GM23248 (cell line): ENCODE data around the gene SLC25A11. TPM values are rescaled to one million over a fixed set of nuclear protein-coding genes. Genes with fewer than 3 reads are reported as not detected.

ENCODE experiments used
- DNase-seq: peaks from one replicate; pipeline ENCODE4 v3.0.0-alpha.2; 2015
- H2AFZ ChIP-seq: fragments of 200-600 bp; sonication (generic); 2 replicates; pipeline ENCODE4 v1.6.1; 2016; ENCODE audit warnings: antibody characterized with exemption
- H3F3A ChIP-seq: fragments of 200-600 bp; sonication (generic); 2 replicates; pipeline ENCODE4 v1.6.1; 2016; ENCODE audit warnings: mild to moderate bottlenecking, antibody characterized with exemption, mixed run types; ENCODE audit not compliant: insufficient read depth
- H3K27ac ChIP-seq: fragments of 200-600 bp; sonication (generic); 2 replicates; pipeline ENCODE4 v1.5.1; 2016; ENCODE audit warnings: mild to moderate bottlenecking
- H3K27me3 ChIP-seq: fragments of 200-600 bp; sonication (generic); replicated peaks from 2 replicates; pipeline ENCODE4 v1.6.1; 2016; ENCODE audit warnings: mild to moderate bottlenecking; ENCODE audit not compliant: insufficient read depth
- H3K36me3 ChIP-seq: fragments of 200-600 bp; sonication (generic); 2 replicates; pipeline ENCODE4 v1.6.1; 2016; ENCODE audit warnings: low read depth, mild to moderate bottlenecking
- H3K4me1 ChIP-seq: fragments of 200-600 bp; sonication (generic); 2 replicates; pipeline ENCODE4 v1.6.1; 2016; ENCODE audit warnings: mild to moderate bottlenecking; ENCODE audit not compliant: insufficient read depth
- H3K4me2 ChIP-seq: fragments of 200-600 bp; sonication (generic); one replicate; pipeline ENCODE4 v1.6.1; 2016; ENCODE audit warnings: mild to moderate bottlenecking; ENCODE audit not compliant: unreplicated experiment
- H3K4me3 ChIP-seq: fragments of 200-600 bp; sonication (generic); 2 replicates; pipeline ENCODE4 v1.5.1; 2016; ENCODE audit warnings: mild to moderate bottlenecking
- H3K79me2 ChIP-seq: fragments of 200-600 bp; sonication (generic); 2 replicates; pipeline ENCODE4 v1.6.1; 2016; ENCODE audit warnings: mild to moderate bottlenecking; ENCODE audit not compliant: insufficient read depth
- H3K9ac ChIP-seq: fragments of 200-600 bp; sonication (generic); 2 replicates; pipeline ENCODE4 v1.6.1; 2016; ENCODE audit warnings: mild to moderate bottlenecking
- H3K9me2 ChIP-seq: fragments of 200-600 bp; sonication (generic); 2 replicates; pipeline ENCODE4 v1.6.1; 2016; ENCODE audit warnings: mixed run types, mild to moderate bottlenecking, moderate library complexity; ENCODE audit not compliant: insufficient read depth
- H3K9me3 ChIP-seq: fragments of 200-600 bp; sonication (generic); one replicate; pipeline ENCODE4 v1.6.1; 2017; ENCODE audit warnings: low read depth
- H4K20me1 ChIP-seq: fragments of 200-600 bp; sonication (generic); 2 replicates; pipeline ENCODE4 v1.6.0; 2016; ENCODE audit not compliant: insufficient read depth
- EZH2 ChIP-seq: fragments of 200-600 bp; sonication (generic); IDR thresholded peaks from 2 replicates; pipeline ENCODE4 v1.6.1; 2018; ENCODE audit warnings: antibody characterized with exemption, mild to moderate bottlenecking; ENCODE audit not compliant: insufficient read depth, poor library complexity, severe bottlenecking
- EZH2phosphoT487 ChIP-seq: fragments of 200-600 bp; sonication (generic); IDR thresholded peaks from 2 replicates; pipeline ENCODE4 v1.6.1; 2018; ENCODE audit warnings: antibody characterized with exemption, moderate library complexity, mild to moderate bottlenecking, low read depth; ENCODE audit not compliant: insufficient read depth
- WGBS, 2 experiments: methylation state at CpG; one replicate each; pipeline ENCODE4 v1.1.6; 2015 to 2017; ENCODE audit warnings: low lambda C conversion rate in 2 of 2, low coverage in 1 of 2; ENCODE audit errors: missing lambda C conversion rate in 2 of 2; 5-methylcytosine and 5-hydroxymethylcytosine counted together
- in situ Hi-C: fragments of 300-500 bp; cut with MboI; formaldehyde crosslinking; loops from 2 replicates; pipeline ENCODE4 v1.15.0; 2020
- polyA plus RNA-seq: library from polyadenylated mRNA; unstranded; fragments of >200 nt; fragmentation: Nextera tagmentation; extraction: Ambion mirVana; gene quantifications from 2 replicates; pipeline ENCODE4 v1.2.1, GENCODE V29; 2016
- total RNA-seq: library from RNA; depleted of rRNA; stranded (reverse); fragments of >200 nt; shearing (Covaris generic); gene quantifications from 2 replicates; pipeline ENCODE4 v1.2.3, GENCODE V29; 2014

The SLC25A11 gene
- total and polyA plus RNA-seq, 2 experiments from 2014 or later: 68.5 to 71.4 TPM

- Histone ChIP-seq H4K20me1 (no peaks in the 10 kb centered on the region), H2AFZ (no peak overlapping the region), H3K4me1 (no peaks in the 10 kb centered on the region), H3K79me2 (peaks cover 16% of the 10 kb centered on the region), H3F3A (no peaks in the 10 kb centered on the region), H3K9me3 (no peaks in the 10 kb centered on the region), H3K4me2 (no peak overlapping the region), H3K4me3 (no peak overlapping the region), H3K9me2 (no peaks in the 10 kb centered on the region), H3K27ac (no peak overlapping the region), H3K9ac (no peak overlapping the region), H3K36me3 (peaks cover 14% of the 10 kb centered on the region; the same call in 1 of the 2 replicates), H3K27me3 (no peaks in the 10 kb centered on the region)
- DNase-seq: no peak
- TF ChIP-seq EZH2phosphoT487 (no peak), EZH2 (no peak)
- WGBS, 2 experiments: 81 to 82% methylated on average over 9 of the region's 9 CpGs
- in situ Hi-C loops: no loop called here
These were observed 20.6 kb upstream of the SLC25A11 start for GRCh38 chr17:4960279-4960922.

- Histone ChIP-seq H3K27ac (no peak overlapping the region), H4K20me1 (no peaks in the 10 kb centered on the region), H3K4me3 (no peak overlapping the region), H3K79me2 (peaks cover 6% of the 10 kb centered on the region; the same call in 1 of the 2 replicates), H3F3A (0 out of 2 replicates have a peak, but pooled peaks cover under 1% of the 10 kb centered on the region), H3K9me3 (no peaks in the 10 kb centered on the region), H3K27me3 (no peaks in the 10 kb centered on the region), H3K9ac (no peak overlapping the region), H3K4me2 (no peak overlapping the region), H3K9me2 (no peaks in the 10 kb centered on the region), H3K36me3 (peaks cover 14% of the 10 kb centered on the region; the same call in 1 of the 2 replicates), H3K4me1 (no peaks in the 10 kb centered on the region), H2AFZ (no peak overlapping the region)
- in situ Hi-C loops: no loop called here
- 82 to 83% methylated on average over 16 to 18 of the region's 18 CpGs for WGBS, 2 experiments
- TF ChIP-seq EZH2phosphoT487 (no peak), EZH2 (no peak)
- DNase-seq: no peak
These were observed 19.6 kb upstream of the SLC25A11 start for GRCh38 chr17:4959261-4959965.

DNA sequence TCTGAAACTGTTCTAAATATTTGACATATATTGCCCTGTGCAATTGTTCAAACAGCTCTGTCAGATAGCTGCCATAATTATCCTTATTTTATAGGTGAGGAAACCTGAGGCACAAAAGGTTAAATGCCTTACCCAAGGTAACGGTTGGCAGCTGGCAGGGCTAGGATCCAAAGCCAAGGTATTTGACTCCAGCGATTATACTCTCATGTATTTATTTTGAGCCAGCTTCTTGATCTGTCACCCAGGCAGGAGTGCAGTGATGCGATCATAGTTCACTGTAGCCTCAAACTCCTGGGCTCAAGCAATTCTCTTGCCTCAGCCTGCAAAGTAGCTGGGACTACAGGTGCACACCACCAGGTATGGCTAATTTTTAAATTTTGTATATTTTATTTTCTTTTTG is 18.3 kb upstream of the SLC25A11 start:
- Histone ChIP-seq H2AFZ (no peak overlapping the region), H3F3A (peaks cover 7% of the 10 kb centered on the region; the same call in 1 of the 2 replicates), H3K4me1 (peaks cover 11% of the 10 kb centered on the region), H3K27ac (no peak overlapping the region), H3K27me3 (no peaks in the 10 kb centered on the region), H3K9me2 (no peaks in the 10 kb centered on the region), H3K79me2 (no peaks in the 10 kb centered on the region), H3K9me3 (no peaks in the 10 kb centered on the region), H4K20me1 (no peaks in the 10 kb centered on the region), H3K4me3 (no peak overlapping the region), H3K4me2 (no peak overlapping the region), H3K36me3 (peaks cover 14% of the 10 kb centered on the region; the same call in 1 of the 2 replicates), H3K9ac (no peak overlapping the region)
- no peak for TF ChIP-seq EZH2
- no peak for TF ChIP-seq EZH2phosphoT487
- WGBS, 2 experiments: 60 to 61% methylated on average over 3 of the region's 3 CpGs
- DNase-seq: no peak
- in situ Hi-C loops: no loop called here

DNA sequence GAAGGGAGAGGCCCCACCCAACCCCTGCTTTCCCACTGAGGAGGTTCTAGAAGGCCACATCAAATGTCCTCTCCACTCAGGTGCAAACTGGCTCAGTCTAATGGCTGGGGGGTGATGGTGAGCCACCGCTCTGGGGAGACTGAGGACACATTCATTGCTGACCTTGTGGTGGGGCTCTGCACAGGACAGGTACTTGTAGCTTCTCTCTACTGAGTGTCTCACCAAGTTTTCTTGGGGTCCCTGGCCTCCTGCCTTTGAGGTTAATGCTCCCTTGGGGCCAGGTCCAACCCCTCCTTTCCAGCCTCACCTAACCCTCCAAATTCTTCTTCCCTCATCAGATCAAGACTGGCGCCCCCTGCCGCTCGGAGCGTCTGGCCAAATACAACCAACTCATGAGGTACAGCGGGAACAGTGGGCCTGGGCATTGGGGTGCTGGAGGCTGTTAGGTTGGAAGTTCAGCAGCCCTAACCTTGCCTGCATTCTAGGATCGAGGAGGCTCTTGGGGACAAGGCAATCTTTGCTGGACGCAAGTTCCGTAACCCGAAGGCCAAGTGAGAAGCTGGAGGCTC is 16.7 kb upstream of the SLC25A11 start:
- Histone ChIP-seq H3K9ac (no peak overlapping the region), H3K79me2 (no peaks in the 10 kb centered on the region), H3K9me3 (no peaks in the 10 kb centered on the region), H3K36me3 (peaks cover 14% of the 10 kb centered on the region; the same call in 1 of the 2 replicates), H3K4me1 (peaks cover 13% of the 10 kb centered on the region), H3K4me2 (no peak overlapping the region), H4K20me1 (no peaks in the 10 kb centered on the region), H3K27me3 (no peaks in the 10 kb centered on the region), H2AFZ (no peak overlapping the region), H3F3A (peaks cover 10% of the 10 kb centered on the region; the same call in 1 of the 2 replicates), H3K4me3 (no peak overlapping the region), H3K27ac (no peak overlapping the region), H3K9me2 (no peaks in the 10 kb centered on the region)
- WGBS, 2 experiments: 87 to 93% methylated on average over 10 of the region's 10 CpGs
- in situ Hi-C loops: no loop called here
- no peak for TF ChIP-seq EZH2phosphoT487
- no peak for TF ChIP-seq EZH2
- DNase-seq: no peak
